Liver (tissue), 9 donors: Measurements from ENCODE around the gene PRKACA. TPM values are rescaled to one million over a fixed set of nuclear protein-coding genes. Genes with fewer than 3 reads are reported as not detected.

Source experiments
- DNase-seq: peaks from one replicate; pipeline ENCODE4 v3.0.0-alpha.2; 2017; ENCODE audit warnings: low spot score
- H3K27ac ChIP-seq, 2 donors: one replicate each; pipeline ENCODE4 v1.7.0; 2013; ENCODE audit warnings: inconsistent platforms in 2 of 2, low read length in 2 of 2, control low read depth in 1 of 2, low read depth in 1 of 2, mild to moderate bottlenecking in 1 of 2
- H3K27me3 ChIP-seq, 4 donors: one replicate each; pipeline versions ENCODE4 v1.6.1 to v1.7.0; 2013; ENCODE audit warnings: low read length in 3 of 4, inconsistent platforms in 1 of 4, mild to moderate bottlenecking in 1 of 4, moderate library complexity in 1 of 4; ENCODE audit not compliant: control insufficient read depth in 4 of 4, insufficient read depth in 4 of 4
- H3K36me3 ChIP-seq, 4 donors: one replicate each; pipeline versions ENCODE4 v1.6.1 to v1.7.0; 2013; ENCODE audit warnings: low read length in 3 of 4, mild to moderate bottlenecking in 3 of 4, low read depth in 1 of 4, moderate library complexity in 1 of 4; ENCODE audit not compliant: control insufficient read depth in 4 of 4, insufficient read depth in 3 of 4
- H3K4me1 ChIP-seq, 4 donors: one replicate each; pipeline versions ENCODE4 v1.6.1 to v1.7.0; 2013; ENCODE audit warnings: low read length in 3 of 4, mild to moderate bottlenecking in 3 of 4, moderate library complexity in 1 of 4; ENCODE audit not compliant: control insufficient read depth in 4 of 4, insufficient read depth in 4 of 4
- H3K4me3 ChIP-seq, 3 donors: one replicate each; pipeline versions ENCODE4 v1.6.1 to v1.7.0; 2013; ENCODE audit warnings: low read length in 3 of 3, control low read depth in 1 of 3, low read depth in 1 of 3, mild to moderate bottlenecking in 1 of 3
- H3K9ac ChIP-seq, 2 donors: one replicate each; pipeline ENCODE4 v1.7.0; 2013; ENCODE audit warnings: low read length in 2 of 2, mild to moderate bottlenecking in 2 of 2, moderate library complexity in 2 of 2, control low read depth in 1 of 2, low read depth in 1 of 2
- H3K9me3 ChIP-seq, 4 donors: one replicate each; pipeline versions ENCODE4 v1.6.1 to v1.7.0; 2013; ENCODE audit warnings: low read length in 3 of 4; ENCODE audit not compliant: control insufficient read depth in 4 of 4
- EGR1 ChIP-seq, 2 donors: IDR thresholded peaks; 2 replicates each; pipeline ENCODE4 v1.6.1; 2016 to 2018; ENCODE audit warnings: antibody characterized with exemption in 2 of 2, low read depth in 2 of 2
- FOXA1 ChIP-seq: IDR thresholded peaks from 2 replicates; pipeline ENCODE4 v1.6.1; 2016; ENCODE audit warnings: antibody characterized with exemption
- FOXA2 ChIP-seq: IDR thresholded peaks from 2 replicates; pipeline ENCODE4 v1.6.1; 2016; ENCODE audit warnings: antibody characterized with exemption
- GABPA ChIP-seq, 2 donors: IDR thresholded peaks in 1 of 2; conservative IDR thresholded peaks in 1 of 2; 2 replicates each; pipeline ENCODE4 v1.6.1; 2016; ENCODE audit warnings: antibody characterized with exemption in 2 of 2, mild to moderate bottlenecking in 1 of 2, moderate library complexity in 1 of 2
- HNF4A ChIP-seq, 2 donors: conservative IDR thresholded peaks; 2 replicates each; pipeline ENCODE4 v1.6.1; 2016; ENCODE audit warnings: antibody characterized with exemption in 2 of 2, mild to moderate bottlenecking in 2 of 2
- HNF4G ChIP-seq: IDR thresholded peaks from 2 replicates; pipeline ENCODE4 v1.6.1; 2016; ENCODE audit warnings: antibody characterized with exemption
- JUND ChIP-seq, 2 donors: IDR thresholded peaks; 2 replicates each; pipeline ENCODE4 v1.6.1; 2016; ENCODE audit warnings: antibody characterized with exemption in 2 of 2
- NR2F2 ChIP-seq: IDR thresholded peaks from 2 replicates; pipeline ENCODE4 v1.6.1; 2016; ENCODE audit warnings: antibody characterized with exemption
- RAD21 ChIP-seq, 2 donors: IDR thresholded peaks; 2 replicates each; pipeline ENCODE4 v1.6.1; 2016; ENCODE audit warnings: antibody characterized with exemption in 2 of 2, mild to moderate bottlenecking in 2 of 2
- RXRA ChIP-seq, 2 donors: IDR thresholded peaks; 2 replicates each; pipeline ENCODE4 v1.6.1; 2017 to 2018; ENCODE audit warnings: antibody characterized with exemption in 2 of 2, mild to moderate bottlenecking in 1 of 2
- SP1 ChIP-seq: IDR thresholded peaks from 2 replicates; pipeline ENCODE4 v1.6.1; 2018; ENCODE audit warnings: antibody characterized with exemption, mild to moderate bottlenecking
- TAF1 ChIP-seq: conservative IDR thresholded peaks from 2 replicates; pipeline ENCODE4 v1.6.1; 2016; ENCODE audit warnings: antibody characterized with exemption, mild to moderate bottlenecking
- WGBS: extraction: QIAGEN DNeasy Blood & Tissue Kit; methylation state at CpG from one replicate; pipeline ENCODE4 v1.1.7; 2013; 5-methylcytosine and 5-hydroxymethylcytosine counted together
- polyA plus RNA-seq, 2 donors: library from polyadenylated mRNA; stranded (reverse) in 1 of 2; unstranded in 1 of 2; fragments of 200-250 nt in 1 of 2; fragments of >200 nt in 1 of 2; fragmentation: Nextera tagmentation in 1 of 2; extraction: Ambion mirVana in 1 of 2; gene quantifications; one replicate each; pipeline versions ENCODE4 v1.2.1 to v1.2.3, GENCODE V29; 2013 to 2015
- total RNA-seq, 2 donors: library from RNA; depleted of rRNA; stranded (reverse); fragments of >200 nt; gene quantifications; one replicate each; pipeline ENCODE4 v1.2.3, GENCODE V29; 2014
- TF ChIP-seq, protein P1 (sequence below): fragments of 150-350 bp; IDR thresholded peaks from 2 replicates; pipeline ENCODE4 v1.5.1; 2017; ENCODE audit warnings: improper control_type of control experiment, low read depth, low read length; ENCODE audit not compliant: missing input control
- TF ChIP-seq, protein P2 (sequence below): IDR thresholded peaks from 2 replicates; pipeline ENCODE4 v1.6.1; 2016; ENCODE audit warnings: antibody characterized with exemption
- TF ChIP-seq, protein P3 (sequence below): IDR thresholded peaks from 2 replicates; pipeline ENCODE4 v1.6.1; 2016; ENCODE audit warnings: antibody characterized with exemption, mild to moderate bottlenecking
- TF ChIP-seq, protein P4 (sequence below): IDR thresholded peaks from 2 replicates; pipeline ENCODE4 v1.6.1; 2016; ENCODE audit warnings: antibody characterized with exemption
- TF ChIP-seq, protein P5 (sequence below): IDR thresholded peaks from 2 replicates; pipeline ENCODE4 v1.6.1; 2016; ENCODE audit warnings: antibody characterized with exemption
- donor health status: healthy.
- donor health status: healthy.
- donor health status: healthy.
- donor health status: healthy.
- donor health status: healthy.

The PRKACA gene
- total and polyA plus RNA-seq, 4 donors: 15.5 to 72.4 (median 40.2) TPM

DNA sequence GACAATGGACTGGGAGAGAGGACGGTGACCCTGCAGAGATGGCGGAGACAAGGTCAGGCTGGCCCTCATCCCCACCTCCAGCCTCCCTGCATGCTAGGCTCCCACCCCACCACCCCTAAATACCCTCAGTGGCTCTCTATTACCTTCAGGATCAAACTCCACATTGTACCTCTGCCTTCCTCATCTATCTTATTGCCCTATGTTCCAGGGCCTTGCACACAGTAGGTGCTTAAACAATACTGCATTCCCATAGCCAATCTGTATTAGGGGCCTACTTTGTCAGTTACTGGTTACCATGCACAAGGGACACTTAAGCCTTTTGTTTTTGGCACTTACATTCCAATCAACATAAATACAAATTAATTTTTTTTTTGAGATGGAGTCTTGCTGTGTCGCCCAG, 62.2 kb downstream of the PRKACA start:
- H3K4me3 ChIP-seq: no peak overlapping the region
- H3K9me3 ChIP-seq: no peaks in the 10 kb centered on the region
- TF ChIP-seq, protein P1, sequence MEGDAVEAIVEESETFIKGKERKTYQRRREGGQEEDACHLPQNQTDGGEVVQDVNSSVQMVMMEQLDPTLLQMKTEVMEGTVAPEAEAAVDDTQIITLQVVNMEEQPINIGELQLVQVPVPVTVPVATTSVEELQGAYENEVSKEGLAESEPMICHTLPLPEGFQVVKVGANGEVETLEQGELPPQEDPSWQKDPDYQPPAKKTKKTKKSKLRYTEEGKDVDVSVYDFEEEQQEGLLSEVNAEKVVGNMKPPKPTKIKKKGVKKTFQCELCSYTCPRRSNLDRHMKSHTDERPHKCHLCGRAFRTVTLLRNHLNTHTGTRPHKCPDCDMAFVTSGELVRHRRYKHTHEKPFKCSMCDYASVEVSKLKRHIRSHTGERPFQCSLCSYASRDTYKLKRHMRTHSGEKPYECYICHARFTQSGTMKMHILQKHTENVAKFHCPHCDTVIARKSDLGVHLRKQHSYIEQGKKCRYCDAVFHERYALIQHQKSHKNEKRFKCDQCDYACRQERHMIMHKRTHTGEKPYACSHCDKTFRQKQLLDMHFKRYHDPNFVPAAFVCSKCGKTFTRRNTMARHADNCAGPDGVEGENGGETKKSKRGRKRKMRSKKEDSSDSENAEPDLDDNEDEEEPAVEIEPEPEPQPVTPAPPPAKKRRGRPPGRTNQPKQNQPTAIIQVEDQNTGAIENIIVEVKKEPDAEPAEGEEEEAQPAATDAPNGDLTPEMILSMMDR: no peak
- TF ChIP-seq FOXA2 (no peak), HNF4G (no peak), FOXA1 (no peak), HNF4A (conservative IDR thresholded peaks at IDR 0.05) (no peak), EGR1 (IDR thresholded peaks at IDR 0.05; ENCODE audit: low read depth in 2 of 2) (no peak), JUND (IDR thresholded peaks at IDR 0.05) (no peak), RAD21 (IDR thresholded peaks at IDR 0.05) (no peak), GABPA (IDR thresholded peaks at IDR 0.05 in 1 of 2, conservative IDR thresholded peaks at IDR 0.05 in 1 of 2) (no peak), TAF1 (no peak), NR2F2 (no peak), SP1 (no peak), RXRA (IDR thresholded peaks at IDR 0.05) (no peak)
- TF ChIP-seq, protein P2, sequence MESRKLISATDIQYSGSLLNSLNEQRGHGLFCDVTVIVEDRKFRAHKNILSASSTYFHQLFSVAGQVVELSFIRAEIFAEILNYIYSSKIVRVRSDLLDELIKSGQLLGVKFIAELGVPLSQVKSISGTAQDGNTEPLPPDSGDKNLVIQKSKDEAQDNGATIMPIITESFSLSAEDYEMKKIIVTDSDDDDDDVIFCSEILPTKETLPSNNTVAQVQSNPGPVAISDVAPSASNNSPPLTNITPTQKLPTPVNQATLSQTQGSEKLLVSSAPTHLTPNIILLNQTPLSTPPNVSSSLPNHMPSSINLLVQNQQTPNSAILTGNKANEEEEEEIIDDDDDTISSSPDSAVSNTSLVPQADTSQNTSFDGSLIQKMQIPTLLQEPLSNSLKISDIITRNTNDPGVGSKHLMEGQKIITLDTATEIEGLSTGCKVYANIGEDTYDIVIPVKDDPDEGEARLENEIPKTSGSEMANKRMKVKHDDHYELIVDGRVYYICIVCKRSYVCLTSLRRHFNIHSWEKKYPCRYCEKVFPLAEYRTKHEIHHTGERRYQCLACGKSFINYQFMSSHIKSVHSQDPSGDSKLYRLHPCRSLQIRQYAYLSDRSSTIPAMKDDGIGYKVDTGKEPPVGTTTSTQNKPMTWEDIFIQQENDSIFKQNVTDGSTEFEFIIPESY: no peak
- TF ChIP-seq, protein P3, sequence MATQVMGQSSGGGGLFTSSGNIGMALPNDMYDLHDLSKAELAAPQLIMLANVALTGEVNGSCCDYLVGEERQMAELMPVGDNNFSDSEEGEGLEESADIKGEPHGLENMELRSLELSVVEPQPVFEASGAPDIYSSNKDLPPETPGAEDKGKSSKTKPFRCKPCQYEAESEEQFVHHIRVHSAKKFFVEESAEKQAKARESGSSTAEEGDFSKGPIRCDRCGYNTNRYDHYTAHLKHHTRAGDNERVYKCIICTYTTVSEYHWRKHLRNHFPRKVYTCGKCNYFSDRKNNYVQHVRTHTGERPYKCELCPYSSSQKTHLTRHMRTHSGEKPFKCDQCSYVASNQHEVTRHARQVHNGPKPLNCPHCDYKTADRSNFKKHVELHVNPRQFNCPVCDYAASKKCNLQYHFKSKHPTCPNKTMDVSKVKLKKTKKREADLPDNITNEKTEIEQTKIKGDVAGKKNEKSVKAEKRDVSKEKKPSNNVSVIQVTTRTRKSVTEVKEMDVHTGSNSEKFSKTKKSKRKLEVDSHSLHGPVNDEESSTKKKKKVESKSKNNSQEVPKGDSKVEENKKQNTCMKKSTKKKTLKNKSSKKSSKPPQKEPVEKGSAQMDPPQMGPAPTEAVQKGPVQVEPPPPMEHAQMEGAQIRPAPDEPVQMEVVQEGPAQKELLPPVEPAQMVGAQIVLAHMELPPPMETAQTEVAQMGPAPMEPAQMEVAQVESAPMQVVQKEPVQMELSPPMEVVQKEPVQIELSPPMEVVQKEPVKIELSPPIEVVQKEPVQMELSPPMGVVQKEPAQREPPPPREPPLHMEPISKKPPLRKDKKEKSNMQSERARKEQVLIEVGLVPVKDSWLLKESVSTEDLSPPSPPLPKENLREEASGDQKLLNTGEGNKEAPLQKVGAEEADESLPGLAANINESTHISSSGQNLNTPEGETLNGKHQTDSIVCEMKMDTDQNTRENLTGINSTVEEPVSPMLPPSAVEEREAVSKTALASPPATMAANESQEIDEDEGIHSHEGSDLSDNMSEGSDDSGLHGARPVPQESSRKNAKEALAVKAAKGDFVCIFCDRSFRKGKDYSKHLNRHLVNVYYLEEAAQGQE: no peak
- TF ChIP-seq, protein P4, sequence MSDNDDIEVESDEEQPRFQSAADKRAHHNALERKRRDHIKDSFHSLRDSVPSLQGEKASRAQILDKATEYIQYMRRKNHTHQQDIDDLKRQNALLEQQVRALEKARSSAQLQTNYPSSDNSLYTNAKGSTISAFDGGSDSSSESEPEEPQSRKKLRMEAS: no peak
- H3K4me1 ChIP-seq: peaks cover 1 to 21% (median 14%) of the 10 kb centered on the region in 4 donors
- peaks cover 7 to 27% (median 13%) of the 10 kb centered on the region in 4 donors for H3K36me3 ChIP-seq
- peaks cover 0 to 3% (median 0%) of the 10 kb centered on the region in 4 donors for H3K27me3 ChIP-seq
- H3K27ac ChIP-seq: no peak overlapping the region
- no peak for DNase-seq
- no peak overlapping the region for H3K9ac ChIP-seq
- 93% methylated on average over 3 of the region's 3 CpGs for WGBS

DNA sequence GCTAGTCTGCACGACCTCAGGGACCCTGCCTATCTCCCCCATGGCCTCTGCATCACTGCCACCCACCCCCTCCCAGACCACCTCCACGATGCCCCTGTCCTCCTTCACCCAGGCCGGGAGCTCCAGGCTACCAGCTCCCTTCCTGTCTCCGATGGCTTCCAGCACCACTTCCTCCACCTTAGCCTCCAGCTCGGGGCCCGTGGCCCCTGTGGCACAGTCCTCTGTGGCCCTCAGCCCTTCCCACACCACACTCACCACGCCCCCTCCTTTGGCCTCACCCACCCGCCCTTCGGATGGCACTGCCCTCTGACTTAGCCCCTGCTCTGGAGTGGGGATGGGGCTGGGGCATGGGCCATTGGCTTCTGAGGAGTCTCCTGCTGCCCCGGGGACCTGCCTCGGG, 62.8 kb downstream of the PRKACA start:
- no peak overlapping the region for H3K4me3 ChIP-seq
- no peak overlapping the region for H3K9ac ChIP-seq
- peaks cover 7 to 27% (median 13%) of the 10 kb centered on the region in 4 donors for H3K36me3 ChIP-seq
- peaks cover 0 to 3% (median 0%) of the 10 kb centered on the region in 4 donors for H3K27me3 ChIP-seq
- H3K27ac ChIP-seq: no peak overlapping the region
- no peaks in the 10 kb centered on the region for H3K9me3 ChIP-seq
- 77% methylated on average over 11 of the region's 11 CpGs for WGBS
- peaks cover 1 to 15% (median 9%) of the 10 kb centered on the region in 4 donors for H3K4me1 ChIP-seq
- DNase-seq: no peak
- TF ChIP-seq, protein P5, sequence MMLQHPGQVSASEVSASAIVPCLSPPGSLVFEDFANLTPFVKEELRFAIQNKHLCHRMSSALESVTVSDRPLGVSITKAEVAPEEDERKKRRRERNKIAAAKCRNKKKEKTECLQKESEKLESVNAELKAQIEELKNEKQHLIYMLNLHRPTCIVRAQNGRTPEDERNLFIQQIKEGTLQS: no peak
- TF ChIP-seq SP1 (no peak), HNF4G (no peak), EGR1 (IDR thresholded peaks at IDR 0.05; ENCODE audit: low read depth in 2 of 2) (no peak), HNF4A (conservative IDR thresholded peaks at IDR 0.05) (no peak), NR2F2 (no peak), RXRA (IDR thresholded peaks at IDR 0.05) (no peak), FOXA1 (no peak), FOXA2 (no peak)
- TF ChIP-seq, protein P4: no peak
- TF ChIP-seq, protein P2: no peak
- TF ChIP-seq, protein P3: no peak
